Prostate gland (tissue), 2 donors: ENCODE results near the gene RPL19.

Experiments
- POLR2A ChIP-seq: fragments of 450-650 bp; IDR thresholded peaks from one replicate; pipeline ENCODE4 v1.6.1; 2016; ENCODE audit warnings: antibody characterized with exemption, mild to moderate bottlenecking
- TF ChIP-seq, protein P1 (sequence below), 4 experiments: fragments of 200-600 bp in 2 of 4; fragments of 450-650 bp in 2 of 4; sonication (generic) in 2 of 4; IDR thresholded peaks; 1 replicate in 3 of 4; 2 replicates in 1 of 4; pipeline ENCODE4 v1.5.1; 2016 to 2019; ENCODE audit warnings: antibody characterized with exemption in 4 of 4, mild to moderate bottlenecking in 2 of 4, moderate library complexity in 2 of 4

DNA sequence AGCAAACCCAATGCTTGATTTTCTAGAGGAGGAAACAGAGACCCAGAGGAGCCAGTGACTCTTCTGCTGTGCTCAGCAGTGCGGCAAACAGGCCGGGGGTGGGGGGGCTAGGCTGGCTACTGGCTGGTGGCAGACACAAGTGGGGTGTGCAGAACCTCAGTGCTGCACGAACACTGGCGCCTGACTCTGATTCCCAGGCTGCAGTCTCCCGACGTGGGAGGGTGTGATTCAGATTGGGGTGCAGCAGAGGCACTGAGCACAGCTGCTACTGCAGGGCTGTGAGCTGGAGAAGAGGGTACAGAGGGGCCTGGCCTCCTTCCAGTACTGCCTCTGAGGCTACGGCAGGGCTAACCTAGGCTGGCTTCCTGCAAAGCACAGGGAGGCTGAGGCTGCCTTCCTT lies 8.1 kb downstream of the RPL19 start:
- TF ChIP-seq, protein P1, sequence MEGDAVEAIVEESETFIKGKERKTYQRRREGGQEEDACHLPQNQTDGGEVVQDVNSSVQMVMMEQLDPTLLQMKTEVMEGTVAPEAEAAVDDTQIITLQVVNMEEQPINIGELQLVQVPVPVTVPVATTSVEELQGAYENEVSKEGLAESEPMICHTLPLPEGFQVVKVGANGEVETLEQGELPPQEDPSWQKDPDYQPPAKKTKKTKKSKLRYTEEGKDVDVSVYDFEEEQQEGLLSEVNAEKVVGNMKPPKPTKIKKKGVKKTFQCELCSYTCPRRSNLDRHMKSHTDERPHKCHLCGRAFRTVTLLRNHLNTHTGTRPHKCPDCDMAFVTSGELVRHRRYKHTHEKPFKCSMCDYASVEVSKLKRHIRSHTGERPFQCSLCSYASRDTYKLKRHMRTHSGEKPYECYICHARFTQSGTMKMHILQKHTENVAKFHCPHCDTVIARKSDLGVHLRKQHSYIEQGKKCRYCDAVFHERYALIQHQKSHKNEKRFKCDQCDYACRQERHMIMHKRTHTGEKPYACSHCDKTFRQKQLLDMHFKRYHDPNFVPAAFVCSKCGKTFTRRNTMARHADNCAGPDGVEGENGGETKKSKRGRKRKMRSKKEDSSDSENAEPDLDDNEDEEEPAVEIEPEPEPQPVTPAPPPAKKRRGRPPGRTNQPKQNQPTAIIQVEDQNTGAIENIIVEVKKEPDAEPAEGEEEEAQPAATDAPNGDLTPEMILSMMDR (IDR thresholded peaks at IDR 0.05), result no peak
- TF ChIP-seq POLR2A, result no peak
